Measurements from ENCODE around the gene FGF21.
"Not testable (repeated sequence)": the region's sequence is repeated elsewhere in the genome, so short reads cannot be mapped to it uniquely, and the experiment has no call there.

FGF21 gene

DNA sequence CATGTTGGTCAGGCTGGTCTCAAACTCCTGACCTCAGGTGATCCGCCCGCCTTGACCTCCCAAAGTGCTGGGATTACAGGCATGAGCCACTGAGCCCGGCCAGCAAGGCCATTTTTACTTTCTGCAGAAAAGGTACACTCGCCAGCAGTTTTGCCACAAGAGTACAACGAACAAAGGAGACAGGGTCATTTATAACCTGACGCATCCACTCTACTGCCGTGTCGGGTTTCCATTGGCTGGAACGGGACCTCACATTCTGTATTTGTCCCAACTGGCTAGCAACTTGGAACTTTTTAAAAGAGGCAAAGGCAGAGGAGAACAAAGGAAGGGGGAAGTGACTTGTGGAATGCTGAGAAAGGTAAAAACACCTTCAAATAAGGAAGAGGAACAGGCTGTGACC is 32.0 kb downstream of the FGF21 start:
- not testable (repeated sequence) for DNase-seq (ENCODE audit: low read depth)

DNA sequence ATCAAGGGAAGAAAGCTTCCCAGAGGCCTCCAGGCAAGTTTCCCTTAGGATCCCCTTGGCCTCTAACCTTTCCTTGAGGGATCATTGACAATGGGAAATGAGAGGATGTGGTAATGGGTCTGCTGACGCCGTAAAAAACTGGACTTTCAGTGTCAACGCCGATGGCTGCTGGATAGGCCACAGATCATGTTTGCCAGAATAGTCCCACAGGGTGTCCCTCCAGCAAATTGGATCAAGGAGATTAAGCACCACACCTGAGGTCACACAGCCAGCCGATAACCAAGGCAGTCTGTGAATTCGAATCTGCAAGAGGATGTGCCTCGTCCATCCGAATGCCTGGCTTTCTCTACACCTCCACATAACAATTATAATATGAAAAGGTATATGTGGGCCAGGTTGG is 37.9 kb downstream of the FGF21 start:
- DNase-seq (ENCODE audit: low read depth) = no peak

DNA sequence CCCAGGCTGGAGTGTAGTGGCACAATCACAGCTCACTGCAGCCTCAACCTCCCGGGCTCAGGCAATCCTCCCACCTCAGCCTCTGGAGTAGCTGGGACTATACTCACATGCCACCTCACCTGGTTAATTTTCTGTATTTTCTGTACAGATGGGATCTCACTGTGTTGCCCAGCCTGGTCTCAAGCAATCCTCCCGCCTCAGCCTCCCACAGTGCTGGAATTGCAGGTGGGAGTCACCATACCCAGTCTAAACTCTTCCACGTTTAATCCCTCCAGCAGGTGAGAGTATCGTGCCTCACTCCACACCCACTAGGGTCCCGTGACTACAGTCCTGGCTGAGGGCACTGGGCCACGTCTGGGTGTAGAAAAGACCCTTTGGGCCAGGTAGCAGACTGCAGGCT is 39.0 kb downstream of the FGF21 start:
- DNase-seq (ENCODE audit: low read depth) = no peak

DNA sequence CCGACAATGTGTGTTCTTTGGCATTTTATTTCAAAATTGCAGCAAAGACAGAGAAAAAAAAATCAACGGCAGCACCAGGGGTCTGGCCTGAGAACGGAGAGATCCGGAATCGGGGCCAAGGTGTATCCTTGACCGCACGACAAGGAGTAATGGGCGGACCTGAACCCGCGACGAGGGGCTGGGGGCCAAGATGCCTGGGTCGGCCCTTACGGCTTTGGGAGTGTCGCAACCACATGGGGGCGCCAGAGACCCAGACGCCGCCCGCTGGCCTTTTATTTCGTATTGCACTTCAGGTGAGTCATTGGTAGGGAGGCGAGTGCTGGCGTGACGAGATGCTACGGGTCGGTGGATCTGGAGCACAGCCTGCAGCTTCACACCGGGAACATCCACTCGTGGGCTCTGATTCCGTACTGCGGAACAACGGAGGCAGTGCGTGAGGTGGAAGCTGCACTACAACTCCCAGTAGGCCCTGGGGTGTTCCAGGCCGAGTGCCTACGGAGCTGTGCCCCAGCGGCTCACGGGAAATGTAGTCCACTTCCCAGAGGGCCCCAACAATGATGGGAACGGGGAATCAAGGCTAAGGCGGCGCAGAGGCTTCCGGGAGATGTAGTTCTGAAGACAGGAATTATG is 39.8 kb downstream of the FGF21 start:
- DNase-seq (ENCODE audit: low read depth) = peak; percentile 77

DNA sequence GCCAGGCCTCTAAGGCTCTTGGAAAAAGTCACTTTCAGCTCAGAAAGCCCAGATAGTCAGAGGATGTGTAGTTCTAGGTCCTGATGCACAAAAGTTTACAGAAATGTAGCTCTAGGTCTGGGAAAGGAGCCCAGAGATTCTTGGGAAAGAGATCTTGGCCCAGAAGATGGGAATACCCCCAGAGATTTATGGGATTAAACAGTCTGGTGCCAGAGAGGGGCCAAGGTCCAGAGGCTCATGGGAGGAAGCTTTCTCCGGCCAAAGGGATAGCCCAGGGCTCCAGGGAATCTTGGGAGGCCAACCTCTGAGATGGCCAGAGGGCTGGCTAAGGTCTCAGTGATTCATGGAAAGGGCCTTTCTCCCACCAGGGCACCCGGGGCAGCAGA is 40.4 kb downstream of the FGF21 start:
- DNase-seq (ENCODE audit: low read depth) = no peak

DNA sequence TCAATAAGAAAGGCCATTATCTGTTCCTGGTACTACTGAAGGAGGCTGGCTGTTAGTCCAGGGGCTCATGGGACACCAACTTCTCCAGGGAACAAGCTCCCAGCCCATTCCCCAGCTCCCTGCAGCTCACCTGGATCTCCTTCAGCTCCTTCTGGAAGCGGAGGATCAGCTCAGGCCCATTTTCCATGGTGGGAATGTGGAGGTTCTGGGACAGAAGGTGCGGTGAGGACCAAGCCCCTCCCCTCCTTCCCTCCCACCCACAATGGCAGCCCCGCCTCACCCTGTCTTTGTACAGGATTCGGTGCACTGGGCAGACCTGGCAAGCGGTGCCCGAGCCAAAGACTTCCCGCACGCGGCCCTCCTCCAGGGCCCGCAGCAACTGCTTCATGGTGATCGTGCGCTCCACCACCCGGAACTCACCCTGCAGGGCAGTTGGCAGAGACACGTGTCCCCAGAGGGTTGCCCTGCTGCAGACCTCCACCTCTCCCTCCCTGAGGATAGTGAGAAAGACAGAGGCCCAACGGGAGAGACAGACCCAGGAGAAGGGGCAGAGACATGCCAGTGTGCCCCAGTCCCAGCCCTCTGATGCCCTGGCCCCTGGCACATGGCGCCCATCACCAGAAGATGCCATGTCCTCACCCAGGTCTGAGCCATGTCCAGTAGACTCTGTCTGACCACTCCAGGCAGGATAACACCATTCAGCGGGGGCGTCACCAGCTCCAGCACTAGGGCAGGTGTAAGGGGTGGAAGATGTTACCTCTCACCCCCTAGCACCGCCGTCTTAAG is 41.2 kb downstream of the FGF21 start:
- no peak for DNase-seq (ENCODE audit: low read depth)

DNA sequence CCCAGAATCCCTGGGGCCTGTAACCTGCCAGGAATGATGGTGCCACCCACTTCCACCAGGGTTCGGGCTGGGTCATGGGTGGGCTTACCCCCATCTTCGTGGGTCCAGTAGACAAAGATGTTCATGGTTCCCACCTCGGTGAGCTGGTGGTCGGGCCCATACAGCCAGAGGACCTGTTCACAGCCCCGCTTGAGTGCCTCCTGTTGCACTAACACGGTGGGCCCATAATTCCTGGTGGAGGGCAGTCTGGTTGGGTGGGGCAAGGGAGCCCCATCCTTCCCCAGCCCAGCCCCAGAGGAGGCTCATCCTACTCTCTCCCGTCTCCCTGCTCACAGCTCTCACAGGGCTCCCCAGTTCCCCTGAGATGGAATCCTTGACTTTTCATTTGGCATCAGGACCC is 41.8 kb downstream of the FGF21 start:
- DNase-seq (ENCODE audit: low read depth) = no peak

DNA sequence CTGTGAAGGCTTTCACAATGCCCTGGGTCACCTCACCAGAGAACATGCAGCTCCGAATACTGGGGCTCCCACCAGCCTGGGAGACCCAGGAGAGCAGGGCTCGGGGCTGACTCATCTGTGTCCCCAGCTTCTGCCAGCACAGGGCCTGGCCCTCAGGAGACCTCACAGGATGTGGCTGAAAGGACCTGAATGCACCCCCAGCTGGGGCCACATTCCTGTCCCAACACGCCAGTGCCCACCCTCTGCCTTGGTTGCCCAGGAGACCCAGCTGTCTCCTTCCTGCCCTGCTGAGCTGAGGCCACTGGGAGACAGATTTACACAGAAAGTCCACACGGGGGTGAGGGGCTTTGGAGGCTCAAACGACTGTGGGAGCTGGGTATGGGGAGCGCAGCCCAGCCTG is 43.6 kb downstream of the FGF21 start:
- DNase-seq (ENCODE audit: low read depth) = no peak

DNA sequence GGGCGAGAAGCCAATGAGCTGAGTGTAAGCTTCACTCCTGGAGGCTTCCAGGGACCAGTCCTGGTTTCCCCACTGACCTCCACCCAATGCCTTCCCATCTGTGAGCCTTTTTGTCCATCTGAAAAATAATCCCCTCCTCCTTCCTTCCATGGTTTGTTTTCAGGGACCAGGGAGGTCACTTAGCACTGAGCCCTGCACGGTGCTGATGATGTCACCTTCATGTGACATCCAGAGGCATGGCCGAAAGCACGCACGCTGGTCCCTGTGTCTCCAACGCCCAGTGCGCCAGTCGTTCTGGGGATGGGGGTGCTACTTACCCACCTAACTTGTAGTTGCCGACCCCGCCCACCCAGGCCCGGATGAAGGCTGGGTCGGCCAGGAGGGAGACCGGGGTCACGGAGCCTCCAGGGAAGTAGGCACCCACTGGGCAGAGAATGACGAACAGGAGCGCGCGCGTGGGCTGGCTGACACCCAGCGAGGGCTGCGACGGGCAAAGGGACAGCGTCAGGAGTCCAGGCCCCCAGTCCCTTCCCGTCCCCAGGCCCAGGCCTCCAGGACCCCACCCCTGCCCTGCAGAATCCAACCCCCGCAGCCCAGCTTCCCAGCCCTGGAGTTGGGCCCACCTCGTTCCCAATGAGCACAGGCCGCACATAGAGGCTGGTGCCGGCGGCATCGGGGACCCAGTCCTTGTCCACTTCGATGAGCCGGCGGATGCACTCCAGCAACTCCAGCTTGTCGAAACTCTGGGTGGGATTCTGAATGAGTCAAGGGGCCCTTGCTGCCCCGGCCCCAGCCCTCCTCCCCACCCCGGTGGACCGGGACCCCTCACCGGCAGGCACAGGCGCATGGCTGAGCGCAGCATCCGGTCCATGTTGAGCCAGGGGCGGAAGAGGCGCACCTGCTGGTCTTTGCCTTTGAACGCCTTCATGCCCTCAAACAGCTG is 44.3 kb downstream of the FGF21 start:
- DNase-seq (ENCODE audit: low read depth) = no peak

DNA sequence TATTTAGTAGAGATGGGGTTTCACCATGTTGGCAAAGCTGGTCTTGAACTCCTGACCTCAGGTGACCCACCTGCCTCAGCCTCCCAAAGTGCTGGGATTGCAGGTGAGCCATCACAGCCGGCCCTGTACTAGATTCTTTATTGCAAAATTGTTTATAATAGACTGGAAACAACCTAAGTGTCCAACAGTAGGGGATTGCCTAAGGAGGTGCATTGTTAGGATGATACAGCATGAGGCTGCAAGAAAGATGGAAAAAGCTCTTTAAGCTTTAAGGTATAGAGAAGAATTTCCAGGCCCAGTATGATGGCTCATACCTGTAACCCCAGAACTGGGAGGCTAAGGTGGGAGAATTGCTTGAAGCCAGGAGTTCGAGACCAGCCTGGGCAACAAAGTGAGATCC is 47.3 kb downstream of the FGF21 start:
- DNase-seq (ENCODE audit: low read depth) = no peak

DNA sequence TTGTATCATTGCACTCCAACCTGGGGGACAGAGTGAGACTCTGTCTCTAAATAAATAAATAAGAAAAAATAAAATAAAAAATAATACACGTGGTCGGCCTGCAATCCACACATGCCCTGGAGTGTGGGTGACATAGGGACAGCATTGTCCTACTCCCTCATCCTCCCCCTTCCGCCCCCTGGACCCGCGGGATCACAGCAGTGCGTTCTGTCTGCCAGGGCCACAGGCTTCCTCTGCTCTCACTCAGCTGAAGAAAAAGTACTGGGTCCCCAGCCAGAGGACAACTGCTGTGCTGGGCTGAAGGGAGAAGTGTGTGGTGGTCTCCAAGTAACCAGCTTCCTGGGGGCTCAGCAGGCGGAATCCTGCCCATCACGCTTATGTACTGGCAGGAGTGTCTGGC is 49.2 kb downstream of the FGF21 start:
- no peak for DNase-seq (ENCODE audit: low read depth)

DNA sequence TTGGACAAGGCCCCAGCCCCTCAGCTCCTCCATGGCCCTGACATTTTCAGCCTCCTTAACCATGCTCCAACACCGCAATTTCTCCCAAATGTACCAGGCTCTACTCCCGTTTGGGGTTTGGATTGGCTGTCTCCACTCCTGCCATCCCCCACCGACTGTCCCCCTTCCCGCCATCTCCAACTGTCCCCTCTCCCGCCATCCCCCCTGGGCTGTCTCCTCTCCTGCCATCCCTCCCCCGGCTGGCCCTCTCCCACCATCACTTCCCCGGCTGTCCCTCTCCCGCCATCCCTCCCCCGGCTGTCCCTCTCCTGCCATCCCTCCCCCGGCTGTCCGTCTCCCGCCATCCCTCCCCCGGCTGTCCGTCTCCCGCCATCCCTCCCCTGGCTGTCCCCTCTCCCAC is 50.1 kb downstream of the FGF21 start:
- no peak for DNase-seq (ENCODE audit: low read depth)

DNA sequence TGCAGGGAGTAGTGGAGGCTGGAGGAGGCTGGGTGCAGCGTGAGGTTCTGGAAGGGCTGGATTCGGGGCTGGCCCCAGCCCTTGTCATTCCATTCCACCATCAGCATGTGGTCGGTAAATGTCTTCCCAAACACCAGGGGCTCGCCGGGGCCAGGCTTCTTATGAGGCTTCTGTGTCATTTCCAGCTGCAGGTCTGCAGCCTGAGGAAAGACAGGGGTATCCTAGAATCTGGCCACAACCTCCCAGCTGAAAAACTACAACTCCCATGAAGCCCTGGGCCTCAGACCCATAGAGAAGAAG is 51.1 kb downstream of the FGF21 start:
- DNase-seq (ENCODE audit: low read depth) = no peak

DNA sequence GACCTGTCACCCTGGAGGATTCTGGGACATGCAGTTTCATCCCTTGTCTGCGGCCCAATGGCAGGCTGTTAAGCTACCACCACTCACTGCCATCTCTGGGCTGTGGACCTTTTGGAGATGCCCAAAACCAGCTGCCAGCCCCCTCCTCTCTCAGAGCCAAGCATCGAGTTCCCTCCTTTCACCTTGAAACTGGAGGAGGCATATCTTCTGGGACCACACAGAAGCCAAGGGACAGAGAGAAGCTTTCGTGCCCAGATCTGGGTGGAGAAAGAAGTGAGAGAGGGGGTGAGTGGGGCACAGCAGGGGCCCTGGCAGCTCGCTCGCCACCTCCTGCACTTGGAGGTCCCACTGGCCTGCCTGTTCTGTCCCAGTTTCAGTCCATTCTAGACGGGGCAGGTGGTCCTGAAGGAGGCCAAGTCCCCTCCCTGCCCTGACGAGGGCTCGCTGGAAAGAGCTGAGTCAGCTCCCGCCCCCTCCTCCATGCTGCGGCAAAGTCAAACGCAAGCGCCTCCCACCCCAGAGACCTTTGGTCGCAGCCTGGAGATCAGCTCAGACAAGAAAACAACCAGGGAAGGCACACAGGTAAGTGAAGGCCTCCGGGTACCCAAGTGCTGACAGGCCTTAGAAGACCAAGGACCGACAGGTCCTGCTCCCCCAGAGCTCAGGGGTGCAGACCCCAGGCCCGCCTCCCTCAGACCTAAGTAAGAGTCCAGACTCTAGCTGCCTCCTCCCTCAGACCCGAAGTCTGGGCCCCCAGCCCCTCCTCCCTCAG is 51.7 kb downstream of the FGF21 start:
- peak; percentile 22 for DNase-seq (ENCODE audit: low read depth)

GRCh38 chr19:48807590-48808308 is 52.4 kb downstream of the FGF21 start:
- no peak for DNase-seq (ENCODE audit: low read depth)

Measured in T-helper 22 cell (primary cell).